Trophoblast cell (in vitro differentiated cells and primary cell): ENCODE data around the gene SLC19A1.

Experiments used
- DNase-seq, 2 donors: peaks; one replicate each; pipeline ENCODE4 v3.0.0-alpha.2; 2016
- H2AFZ ChIP-seq: 2 replicates; pipeline ENCODE4 v1.6.1; 2013; ENCODE audit warnings: low read length, moderate library complexity, mild to moderate bottlenecking; ENCODE audit not compliant: insufficient read depth, poor library complexity
- H2AK5ac ChIP-seq: 2 replicates; pipeline ENCODE4 v1.6.1; 2013; ENCODE audit warnings: mild to moderate bottlenecking, low read length
- H2BK120ac ChIP-seq: 2 replicates; pipeline ENCODE4 v1.6.1; 2013; ENCODE audit warnings: low read length, mild to moderate bottlenecking, moderate library complexity; ENCODE audit not compliant: insufficient read depth, poor library complexity
- H2BK12ac ChIP-seq: 2 replicates; pipeline ENCODE4 v1.6.1; 2013; ENCODE audit warnings: mild to moderate bottlenecking, low read length, moderate library complexity
- H2BK5ac ChIP-seq: 2 replicates; pipeline ENCODE4 v1.6.1; 2013; ENCODE audit warnings: low read length, low read depth, moderate library complexity, mild to moderate bottlenecking; ENCODE audit not compliant: poor library complexity
- H3K14ac ChIP-seq: 2 replicates; pipeline ENCODE4 v1.6.1; 2013; ENCODE audit warnings: mild to moderate bottlenecking, low read length
- H3K18ac ChIP-seq: 2 replicates; pipeline ENCODE4 v1.6.1; 2013; ENCODE audit warnings: mild to moderate bottlenecking, low read length
- H3K23ac ChIP-seq: 2 replicates; pipeline ENCODE4 v1.6.1; 2013; ENCODE audit warnings: low read length
- H3K27ac ChIP-seq: 2 replicates; pipeline ENCODE4 v1.5.1; 2013; ENCODE audit warnings: low read depth, mild to moderate bottlenecking, inconsistent platforms, low read length, moderate library complexity
- H3K27me3 ChIP-seq: 2 replicates; pipeline ENCODE4 v1.6.1; 2013; ENCODE audit warnings: inconsistent platforms, mild to moderate bottlenecking, low read length, moderate library complexity; ENCODE audit not compliant: insufficient read depth
- H3K36me3 ChIP-seq, 2 experiments: 1 replicate in 1 of 2; 2 replicates in 1 of 2; pipeline ENCODE4 v1.6.1; 2013; ENCODE audit warnings: low read length in 2 of 2, mild to moderate bottlenecking in 2 of 2, moderate library complexity in 1 of 2; ENCODE audit not compliant: insufficient read depth in 2 of 2, control insufficient read depth in 1 of 2
- H3K4ac ChIP-seq: 2 replicates; pipeline ENCODE4 v1.6.1; 2013; ENCODE audit warnings: low read depth, mild to moderate bottlenecking, low read length, moderate library complexity
- H3K4me1 ChIP-seq, 2 experiments: 1 replicate in 1 of 2; 2 replicates in 1 of 2; pipeline ENCODE4 v1.6.1; 2013; ENCODE audit warnings: low read length in 2 of 2, mild to moderate bottlenecking in 2 of 2, moderate library complexity in 1 of 2; ENCODE audit not compliant: insufficient read depth in 2 of 2, control insufficient read depth in 1 of 2
- H3K4me2 ChIP-seq: 2 replicates; pipeline ENCODE4 v1.6.1; 2013; ENCODE audit warnings: inconsistent platforms, mild to moderate bottlenecking, low read length, moderate library complexity
- H3K4me3 ChIP-seq: 2 replicates; pipeline ENCODE4 v1.5.1; 2013; ENCODE audit warnings: mild to moderate bottlenecking, low read depth, low read length, inconsistent platforms
- H3K79me1 ChIP-seq: one replicate; pipeline ENCODE4 v1.6.1; 2013; ENCODE audit warnings: low read length
- H3K79me2 ChIP-seq: 2 replicates; pipeline ENCODE4 v1.6.1; 2013; ENCODE audit warnings: low read length, mild to moderate bottlenecking; ENCODE audit not compliant: control insufficient read depth, insufficient read depth, poor library complexity
- H3K9ac ChIP-seq: 2 replicates; pipeline ENCODE4 v1.6.1; 2013; ENCODE audit warnings: mild to moderate bottlenecking, low read length
- H3K9me3 ChIP-seq: 2 replicates; pipeline ENCODE4 v1.6.1; 2013; ENCODE audit warnings: low read depth, mild to moderate bottlenecking, control low read depth, inconsistent platforms, low read length; ENCODE audit not compliant: insufficient read depth
- H4K12ac ChIP-seq: 2 replicates; pipeline ENCODE4 v1.6.1; 2013; ENCODE audit warnings: low read depth, mild to moderate bottlenecking, low read length, moderate library complexity
- H4K8ac ChIP-seq: 2 replicates; pipeline ENCODE4 v1.6.1; 2013; ENCODE audit warnings: low read depth, mild to moderate bottlenecking, low read length, moderate library complexity
- H4K91ac ChIP-seq: one replicate; pipeline ENCODE4 v1.6.1; 2013; ENCODE audit warnings: low read depth, mild to moderate bottlenecking, low read length, moderate library complexity
- WGBS: extraction: QIAGEN DNeasy Blood & Tissue Kit; methylation state at CpG from one replicate; pipeline ENCODE4 v1.1.7; 2013; ENCODE audit warnings: missing lambda C conversion rate; ENCODE audit not compliant: insufficient read length, insufficient coverage; ENCODE audit errors: extremely low coverage; 5-methylcytosine and 5-hydroxymethylcytosine counted together

SLC19A1 gene

GRCh38 chr21:45468971-45469272 lies 73.3 kb downstream of the SLC19A1 start:
- Histone ChIP-seq H3K4me1 (peaks cover 10 to 12% of the 10 kb centered on the region in 2 experiments), H2BK5ac (no peak overlapping the region), H3K36me3 (peaks cover 34 to 50% of the 10 kb centered on the region in 2 experiments), H2BK12ac (no peak overlapping the region), H2BK120ac (no peak overlapping the region), H3K4me2 (no peak overlapping the region), H2AK5ac (no peak overlapping the region), H3K18ac (no peak overlapping the region), H2AFZ (no peak overlapping the region), H4K91ac (no peak overlapping the region), H3K27me3 (no peaks in the 10 kb centered on the region), H4K8ac (no peak overlapping the region), H4K12ac (no peak overlapping the region), H3K4ac (no peak overlapping the region), H3K9ac (no peak overlapping the region), H3K79me1 (no peaks in the 10 kb centered on the region), H3K27ac (no peak overlapping the region), H3K4me3 (no peak overlapping the region), H3K14ac (no peak overlapping the region), H3K23ac (no peak overlapping the region), H3K79me2 (peaks cover 3% of the 10 kb centered on the region), H3K9me3 (peaks cover 5% of the 10 kb centered on the region)
- WGBS: no CpG with 5 or more reads among the region's 14 CpGs
- no peak for DNase-seq

GRCh38 chr21:45468051-45468970 lies 73.9 kb downstream of the SLC19A1 start:
- Histone ChIP-seq H2BK5ac (no peak overlapping the region), H4K91ac (no peak overlapping the region), H3K27ac (no peak overlapping the region), H3K23ac (no peak overlapping the region), H3K9me3 (peaks cover 5% of the 10 kb centered on the region), H3K36me3 (peaks cover 32 to 46% of the 10 kb centered on the region in 2 experiments), H2AK5ac (no peak overlapping the region), H3K18ac (no peak overlapping the region), H4K8ac (no peak overlapping the region), H3K79me1 (no peaks in the 10 kb centered on the region), H3K79me2 (peaks cover 3% of the 10 kb centered on the region), H2AFZ (no peak overlapping the region), H3K4me2 (no peak overlapping the region), H3K14ac (no peak overlapping the region), H2BK120ac (no peak overlapping the region), H3K9ac (no peak overlapping the region), H3K4me1 (peaks cover 10 to 12% of the 10 kb centered on the region in 2 experiments), H4K12ac (no peak overlapping the region), H3K27me3 (no peaks in the 10 kb centered on the region), H3K4me3 (no peak overlapping the region), H3K4ac (no peak overlapping the region), H2BK12ac (no peak overlapping the region)
- WGBS: no CpG with 5 or more reads among the region's 45 CpGs
- DNase-seq: no peak

- peaks cover 7% of the 10 kb centered on the region for H3K9me3 ChIP-seq
- no peak overlapping the region for H3K9ac ChIP-seq
- no peak overlapping the region for H3K23ac ChIP-seq
- H4K12ac ChIP-seq: no peak overlapping the region
- DNase-seq: no peak
- no peak overlapping the region for H2BK12ac ChIP-seq
- H2AFZ ChIP-seq: no peak overlapping the region
- H4K91ac ChIP-seq: no peak overlapping the region
- no peaks in the 10 kb centered on the region for H3K27me3 ChIP-seq
- H3K4ac ChIP-seq: no peak overlapping the region
- H3K79me2 ChIP-seq: peaks cover 3% of the 10 kb centered on the region
- H3K4me3 ChIP-seq: no peak overlapping the region
- peaks cover 10 to 12% of the 10 kb centered on the region in 2 experiments for H3K4me1 ChIP-seq
- no peak overlapping the region for H2BK120ac ChIP-seq
- H3K14ac ChIP-seq: no peak overlapping the region
- H3K79me1 ChIP-seq: no peaks in the 10 kb centered on the region
- no CpG with 5 or more reads among the region's 25 CpGs for WGBS
- H2BK5ac ChIP-seq: no peak overlapping the region
- no peak overlapping the region for H2AK5ac ChIP-seq
- H4K8ac ChIP-seq: no peak overlapping the region
- H3K36me3 ChIP-seq: peaks cover 25 to 40% of the 10 kb centered on the region in 2 experiments
- no peak overlapping the region for H3K27ac ChIP-seq
- H3K4me2 ChIP-seq: no peak overlapping the region
- no peak overlapping the region for H3K18ac ChIP-seq
Observed at GRCh38 chr21:45467221-45467779, 74.9 kb downstream of the SLC19A1 start.

- Histone ChIP-seq H3K18ac (no peak overlapping the region), H3K9ac (no peak overlapping the region), H3K27me3 (no peaks in the 10 kb centered on the region), H4K8ac (no peak overlapping the region), H2AFZ (no peak overlapping the region), H3K23ac (no peak overlapping the region), H2BK12ac (no peak overlapping the region), H3K4ac (no peak overlapping the region), H3K79me2 (peaks cover 3% of the 10 kb centered on the region), H3K4me2 (no peak overlapping the region), H2AK5ac (no peak overlapping the region), H3K14ac (no peak overlapping the region), H3K79me1 (no peaks in the 10 kb centered on the region), H3K4me3 (no peak overlapping the region), H2BK120ac (no peak overlapping the region), H3K36me3 (peaks cover 25 to 40% of the 10 kb centered on the region in 2 experiments), H3K9me3 (peaks cover 7% of the 10 kb centered on the region), H3K27ac (no peak overlapping the region), H4K91ac (no peak overlapping the region), H2BK5ac (no peak overlapping the region), H4K12ac (no peak overlapping the region), H3K4me1 (peaks cover 10 to 12% of the 10 kb centered on the region in 2 experiments)
- no CpG with 5 or more reads among the region's 30 CpGs for WGBS
- no peak for DNase-seq
Observed at GRCh38 chr21:45466330-45467220, 75.7 kb downstream of the SLC19A1 start.
